Liver (tissue), 9 donors: ENCODE data around the gene MIDN. TPM values are rescaled to one million over a fixed set of nuclear protein-coding genes. Genes with fewer than 3 reads are reported as not detected.

Source experiments
- DNase-seq: peaks from one replicate; pipeline ENCODE4 v3.0.0-alpha.2; 2017; ENCODE audit warnings: low spot score
- H3K27ac ChIP-seq, 2 donors: one replicate each; pipeline ENCODE4 v1.7.0; 2013; ENCODE audit warnings: inconsistent platforms in 2 of 2, low read length in 2 of 2, control low read depth in 1 of 2, low read depth in 1 of 2, mild to moderate bottlenecking in 1 of 2
- H3K27me3 ChIP-seq, 4 donors: one replicate each; pipeline versions ENCODE4 v1.6.1 to v1.7.0; 2013; ENCODE audit warnings: low read length in 3 of 4, inconsistent platforms in 1 of 4, mild to moderate bottlenecking in 1 of 4, moderate library complexity in 1 of 4; ENCODE audit not compliant: control insufficient read depth in 4 of 4, insufficient read depth in 4 of 4
- H3K36me3 ChIP-seq, 4 donors: one replicate each; pipeline versions ENCODE4 v1.6.1 to v1.7.0; 2013; ENCODE audit warnings: low read length in 3 of 4, mild to moderate bottlenecking in 3 of 4, low read depth in 1 of 4, moderate library complexity in 1 of 4; ENCODE audit not compliant: control insufficient read depth in 4 of 4, insufficient read depth in 3 of 4
- H3K4me1 ChIP-seq, 4 donors: one replicate each; pipeline versions ENCODE4 v1.6.1 to v1.7.0; 2013; ENCODE audit warnings: low read length in 3 of 4, mild to moderate bottlenecking in 3 of 4, moderate library complexity in 1 of 4; ENCODE audit not compliant: control insufficient read depth in 4 of 4, insufficient read depth in 4 of 4
- H3K4me3 ChIP-seq, 3 donors: one replicate each; pipeline versions ENCODE4 v1.6.1 to v1.7.0; 2013; ENCODE audit warnings: low read length in 3 of 3, control low read depth in 1 of 3, low read depth in 1 of 3, mild to moderate bottlenecking in 1 of 3
- H3K9ac ChIP-seq, 2 donors: one replicate each; pipeline ENCODE4 v1.7.0; 2013; ENCODE audit warnings: low read length in 2 of 2, mild to moderate bottlenecking in 2 of 2, moderate library complexity in 2 of 2, control low read depth in 1 of 2, low read depth in 1 of 2
- H3K9me3 ChIP-seq, 4 donors: one replicate each; pipeline versions ENCODE4 v1.6.1 to v1.7.0; 2013; ENCODE audit warnings: low read length in 3 of 4; ENCODE audit not compliant: control insufficient read depth in 4 of 4
- EGR1 ChIP-seq, 2 donors: IDR thresholded peaks; 2 replicates each; pipeline ENCODE4 v1.6.1; 2016 to 2018; ENCODE audit warnings: antibody characterized with exemption in 2 of 2, low read depth in 2 of 2
- FOXA1 ChIP-seq: IDR thresholded peaks from 2 replicates; pipeline ENCODE4 v1.6.1; 2016; ENCODE audit warnings: antibody characterized with exemption
- FOXA2 ChIP-seq: IDR thresholded peaks from 2 replicates; pipeline ENCODE4 v1.6.1; 2016; ENCODE audit warnings: antibody characterized with exemption
- GABPA ChIP-seq, 2 donors: IDR thresholded peaks in 1 of 2; conservative IDR thresholded peaks in 1 of 2; 2 replicates each; pipeline ENCODE4 v1.6.1; 2016; ENCODE audit warnings: antibody characterized with exemption in 2 of 2, mild to moderate bottlenecking in 1 of 2, moderate library complexity in 1 of 2
- HNF4A ChIP-seq, 2 donors: conservative IDR thresholded peaks; 2 replicates each; pipeline ENCODE4 v1.6.1; 2016; ENCODE audit warnings: antibody characterized with exemption in 2 of 2, mild to moderate bottlenecking in 2 of 2
- JUND ChIP-seq, 2 donors: IDR thresholded peaks; 2 replicates each; pipeline ENCODE4 v1.6.1; 2016; ENCODE audit warnings: antibody characterized with exemption in 2 of 2
- NR2F2 ChIP-seq: IDR thresholded peaks from 2 replicates; pipeline ENCODE4 v1.6.1; 2016; ENCODE audit warnings: antibody characterized with exemption
- RAD21 ChIP-seq, 2 donors: IDR thresholded peaks; 2 replicates each; pipeline ENCODE4 v1.6.1; 2016; ENCODE audit warnings: antibody characterized with exemption in 2 of 2, mild to moderate bottlenecking in 2 of 2
- RXRA ChIP-seq, 2 donors: IDR thresholded peaks; 2 replicates each; pipeline ENCODE4 v1.6.1; 2017 to 2018; ENCODE audit warnings: antibody characterized with exemption in 2 of 2, mild to moderate bottlenecking in 1 of 2
- SP1 ChIP-seq: IDR thresholded peaks from 2 replicates; pipeline ENCODE4 v1.6.1; 2018; ENCODE audit warnings: antibody characterized with exemption, mild to moderate bottlenecking
- TAF1 ChIP-seq: conservative IDR thresholded peaks from 2 replicates; pipeline ENCODE4 v1.6.1; 2016; ENCODE audit warnings: antibody characterized with exemption, mild to moderate bottlenecking
- YY1 ChIP-seq: IDR thresholded peaks from 2 replicates; pipeline ENCODE4 v1.6.1; 2016; ENCODE audit warnings: antibody characterized with exemption, mild to moderate bottlenecking
- WGBS: extraction: QIAGEN DNeasy Blood & Tissue Kit; methylation state at CpG from one replicate; pipeline ENCODE4 v1.1.7; 2013; 5-methylcytosine and 5-hydroxymethylcytosine counted together
- polyA plus RNA-seq, 2 donors: library from polyadenylated mRNA; stranded (reverse) in 1 of 2; unstranded in 1 of 2; fragments of 200-250 nt in 1 of 2; fragments of >200 nt in 1 of 2; fragmentation: Nextera tagmentation in 1 of 2; extraction: Ambion mirVana in 1 of 2; gene quantifications; one replicate each; pipeline versions ENCODE4 v1.2.1 to v1.2.3, GENCODE V29; 2013 to 2015
- total RNA-seq, 2 donors: library from RNA; depleted of rRNA; stranded (reverse); fragments of >200 nt; gene quantifications; one replicate each; pipeline ENCODE4 v1.2.3, GENCODE V29; 2014
- TF ChIP-seq, protein P1 (sequence below): IDR thresholded peaks from 2 replicates; pipeline ENCODE4 v1.6.1; 2016; ENCODE audit warnings: antibody characterized with exemption
- TF ChIP-seq, protein P2 (sequence below): IDR thresholded peaks from 2 replicates; pipeline ENCODE4 v1.6.1; 2016; ENCODE audit warnings: antibody characterized with exemption
- TF ChIP-seq, protein P3 (sequence below): IDR thresholded peaks from 2 replicates; pipeline ENCODE4 v1.6.1; 2016; ENCODE audit warnings: antibody characterized with exemption, mild to moderate bottlenecking
- TF ChIP-seq, protein P4 (sequence below): fragments of 150-350 bp; IDR thresholded peaks from 2 replicates; pipeline ENCODE4 v1.5.1; 2017; ENCODE audit warnings: improper control_type of control experiment, low read depth, low read length; ENCODE audit not compliant: missing input control
- donor health status: healthy.
- donor health status: healthy.
- donor health status: healthy.
- donor health status: healthy.
- donor health status: healthy.

The MIDN gene
- total and polyA plus RNA-seq, 4 donors, result 2.9 to 22.9 (median 11.8) TPM

DNA sequence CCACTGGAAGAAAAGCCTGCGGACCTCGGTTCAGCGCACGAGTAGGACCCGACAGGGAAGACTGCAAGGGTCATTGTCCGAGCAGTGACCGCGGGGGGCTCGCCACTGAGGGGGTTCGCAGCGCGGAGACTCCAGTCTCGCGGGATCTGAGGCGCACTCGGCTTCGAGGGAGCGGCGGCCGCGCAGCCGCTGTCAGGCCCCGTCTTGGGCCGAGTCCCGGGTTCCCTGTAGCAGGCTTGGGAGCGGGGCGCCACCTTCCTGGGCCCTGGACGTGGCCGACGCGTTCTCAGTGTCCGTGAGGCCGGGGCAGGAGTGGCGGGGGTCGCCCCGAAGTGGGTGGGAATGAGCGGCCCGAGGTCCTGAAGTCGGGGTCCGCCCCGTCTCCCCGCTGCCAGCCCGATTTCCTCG is 26.5 kb downstream of the MIDN start (continued):
- TF ChIP-seq, protein P1, sequence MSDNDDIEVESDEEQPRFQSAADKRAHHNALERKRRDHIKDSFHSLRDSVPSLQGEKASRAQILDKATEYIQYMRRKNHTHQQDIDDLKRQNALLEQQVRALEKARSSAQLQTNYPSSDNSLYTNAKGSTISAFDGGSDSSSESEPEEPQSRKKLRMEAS, result no peak
- no peak for TF ChIP-seq FOXA2
- TF ChIP-seq YY1, result no peak
- TF ChIP-seq RAD21 (IDR thresholded peaks at IDR 0.05), result no peak

DNA sequence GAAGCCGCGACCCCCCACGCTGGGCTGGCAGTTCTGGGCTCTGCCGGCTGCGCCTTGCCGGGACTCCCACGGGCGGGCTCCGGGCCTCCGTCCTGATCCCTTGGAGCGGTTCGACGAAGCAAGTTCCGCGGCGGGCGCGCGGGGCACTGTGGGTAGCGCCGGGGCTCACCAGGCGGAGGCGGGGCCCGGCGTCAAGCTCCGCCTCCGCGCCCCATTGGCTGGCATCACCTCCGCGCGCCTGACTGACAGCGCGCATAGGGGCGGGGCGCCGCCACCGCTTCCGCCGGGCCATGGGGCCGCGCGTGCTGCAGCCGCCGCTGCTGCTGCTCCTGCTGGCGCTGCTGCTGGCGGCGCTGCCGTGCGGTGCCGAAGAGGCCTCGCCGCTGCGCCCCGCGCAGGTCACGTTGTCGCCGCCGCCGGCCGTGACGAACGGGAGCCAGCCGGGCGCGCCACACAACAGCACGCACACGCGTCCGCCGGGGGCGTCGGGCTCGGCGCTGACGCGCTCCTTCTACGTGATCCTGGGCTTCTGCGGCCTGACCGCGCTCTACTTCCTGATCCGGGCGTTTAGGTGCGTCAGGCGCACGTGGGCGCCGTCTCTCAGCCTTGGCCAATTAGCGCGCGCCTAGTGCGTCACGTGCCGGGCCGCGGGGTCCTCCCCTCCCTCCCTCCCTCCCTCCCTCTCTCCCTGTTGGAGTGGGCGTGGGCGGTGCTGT is 27.0 kb downstream of the MIDN start, which contains the start of gene FAM174C:
Gene FAM174C, plus strand, starts transcription at position 271 of the 716 bp plus-strand sequence. Its CDS starts 20 bp downstream, at position 291.
- TF ChIP-seq RAD21 (IDR thresholded peaks at IDR 0.05) (no peak), NR2F2 (no peak), FOXA1 (no peak), GABPA (IDR thresholded peaks at IDR 0.05 in 1 of 2, conservative IDR thresholded peaks at IDR 0.05 in 1 of 2) (peak in 1 of 2 donors; percentile 49), HNF4A (conservative IDR thresholded peaks at IDR 0.05) (no peak), EGR1 (IDR thresholded peaks at IDR 0.05; ENCODE audit: low read depth in 2 of 2) (peak; percentile 92 to 93), RXRA (IDR thresholded peaks at IDR 0.05) (no peak), SP1 (peak; percentile 66), JUND (IDR thresholded peaks at IDR 0.05) (no peak)
- TF ChIP-seq, protein P1, result no peak
- Histone ChIP-seq H3K27ac (peak within 1 kb of the TSS; percentile 89 to 98), H3K9me3 (no peaks in the 10 kb centered on the region), H3K36me3 (peaks cover 20 to 33% (median 23%) of the 10 kb centered on the region in 4 donors), H3K9ac (peak within 1 kb of the TSS; percentile 0 to 90), H3K4me1 (peaks cover 22 to 67% (median 57%) of the 10 kb centered on the region in 4 donors), H3K27me3 (no peaks in the 10 kb centered on the region), H3K4me3 (peak within 1 kb of the TSS; percentile 55 to 66 (median 65))
- under 1% methylated on average over 98 of the region's 98 CpGs for WGBS
- DNase-seq, result peak; percentile 92

DNA sequence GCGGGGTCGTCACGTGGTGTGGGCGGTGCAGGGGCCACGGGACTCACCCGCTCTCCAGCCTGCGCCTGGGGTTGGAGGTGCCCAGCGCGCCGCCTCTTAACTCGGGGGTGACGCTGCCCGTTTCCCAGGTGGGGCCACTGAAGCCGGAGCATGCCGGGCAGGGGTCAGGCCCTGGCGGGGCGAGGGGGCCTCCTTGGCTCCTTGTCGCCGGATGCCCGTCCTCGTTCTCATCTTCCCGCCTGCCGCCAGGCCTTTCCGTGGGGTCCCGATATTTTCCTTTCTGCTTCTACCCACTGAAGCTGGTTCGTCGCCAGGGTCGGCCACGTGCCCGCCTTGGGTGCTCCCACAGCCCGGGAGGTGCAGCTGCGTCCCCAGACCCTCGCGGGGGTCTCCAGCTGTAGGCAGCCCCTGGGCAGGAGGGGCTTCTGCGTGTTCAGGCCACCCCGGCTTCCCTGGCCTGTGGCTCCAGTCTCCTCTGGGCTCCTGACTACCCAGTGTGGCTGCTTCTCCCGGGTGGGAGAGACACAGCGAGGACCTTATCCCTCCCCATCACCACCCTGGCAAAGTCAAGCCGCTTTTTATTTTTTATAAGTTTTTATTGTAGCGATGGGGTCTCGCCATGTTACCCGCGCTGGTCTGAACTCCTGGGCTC is 27.7 kb downstream of the MIDN start:
- H3K27ac ChIP-seq, result peak overlapping the region; percentile 89 to 98
- DNase-seq, result no peak
- 13% methylated on average over 42 of the region's 43 CpGs for WGBS
- no peaks in the 10 kb centered on the region for H3K9me3 ChIP-seq
- H3K9ac ChIP-seq, result peak overlapping the region; percentile 0 to 90
- H3K27me3 ChIP-seq, result no peaks in the 10 kb centered on the region
- peak overlapping the region; percentile 42 to 66 (median 63) for H3K4me3 ChIP-seq
- TF ChIP-seq HNF4A (conservative IDR thresholded peaks at IDR 0.05), result no peak
- peak; percentile 6 for TF ChIP-seq SP1
- peaks cover 20 to 60% (median 50%) of the 10 kb centered on the region in 4 donors for H3K4me1 ChIP-seq
- peaks cover 18 to 32% (median 23%) of the 10 kb centered on the region in 4 donors for H3K36me3 ChIP-seq

DNA sequence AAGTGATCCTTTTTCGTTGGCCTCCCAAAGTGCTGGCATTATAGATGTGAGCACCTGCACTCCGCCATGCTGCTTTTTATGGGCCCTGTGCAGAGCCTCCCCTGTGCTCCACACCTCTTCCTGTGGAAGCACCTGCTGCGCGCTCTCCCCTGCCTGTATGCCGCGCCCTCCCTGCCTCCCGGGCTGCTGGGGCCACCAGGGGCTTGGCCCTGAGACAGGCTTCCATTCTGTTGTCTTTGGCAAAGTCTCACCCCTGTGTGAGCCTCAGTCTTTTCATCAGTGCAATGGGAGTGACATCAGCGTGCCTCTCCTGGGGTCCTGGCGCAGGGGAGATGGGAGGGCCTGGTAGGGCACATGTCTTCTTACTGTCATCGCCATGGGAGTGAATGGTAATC is 28.2 kb downstream of the MIDN start:
- TF ChIP-seq EGR1 (IDR thresholded peaks at IDR 0.05; ENCODE audit: low read depth in 2 of 2) (no peak), RXRA (IDR thresholded peaks at IDR 0.05) (no peak), TAF1 (no peak), GABPA (IDR thresholded peaks at IDR 0.05 in 1 of 2, conservative IDR thresholded peaks at IDR 0.05 in 1 of 2) (no peak), RAD21 (IDR thresholded peaks at IDR 0.05) (no peak), FOXA1 (no peak), YY1 (no peak)
- TF ChIP-seq, protein P2, sequence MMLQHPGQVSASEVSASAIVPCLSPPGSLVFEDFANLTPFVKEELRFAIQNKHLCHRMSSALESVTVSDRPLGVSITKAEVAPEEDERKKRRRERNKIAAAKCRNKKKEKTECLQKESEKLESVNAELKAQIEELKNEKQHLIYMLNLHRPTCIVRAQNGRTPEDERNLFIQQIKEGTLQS, result no peak
- TF ChIP-seq, protein P3, sequence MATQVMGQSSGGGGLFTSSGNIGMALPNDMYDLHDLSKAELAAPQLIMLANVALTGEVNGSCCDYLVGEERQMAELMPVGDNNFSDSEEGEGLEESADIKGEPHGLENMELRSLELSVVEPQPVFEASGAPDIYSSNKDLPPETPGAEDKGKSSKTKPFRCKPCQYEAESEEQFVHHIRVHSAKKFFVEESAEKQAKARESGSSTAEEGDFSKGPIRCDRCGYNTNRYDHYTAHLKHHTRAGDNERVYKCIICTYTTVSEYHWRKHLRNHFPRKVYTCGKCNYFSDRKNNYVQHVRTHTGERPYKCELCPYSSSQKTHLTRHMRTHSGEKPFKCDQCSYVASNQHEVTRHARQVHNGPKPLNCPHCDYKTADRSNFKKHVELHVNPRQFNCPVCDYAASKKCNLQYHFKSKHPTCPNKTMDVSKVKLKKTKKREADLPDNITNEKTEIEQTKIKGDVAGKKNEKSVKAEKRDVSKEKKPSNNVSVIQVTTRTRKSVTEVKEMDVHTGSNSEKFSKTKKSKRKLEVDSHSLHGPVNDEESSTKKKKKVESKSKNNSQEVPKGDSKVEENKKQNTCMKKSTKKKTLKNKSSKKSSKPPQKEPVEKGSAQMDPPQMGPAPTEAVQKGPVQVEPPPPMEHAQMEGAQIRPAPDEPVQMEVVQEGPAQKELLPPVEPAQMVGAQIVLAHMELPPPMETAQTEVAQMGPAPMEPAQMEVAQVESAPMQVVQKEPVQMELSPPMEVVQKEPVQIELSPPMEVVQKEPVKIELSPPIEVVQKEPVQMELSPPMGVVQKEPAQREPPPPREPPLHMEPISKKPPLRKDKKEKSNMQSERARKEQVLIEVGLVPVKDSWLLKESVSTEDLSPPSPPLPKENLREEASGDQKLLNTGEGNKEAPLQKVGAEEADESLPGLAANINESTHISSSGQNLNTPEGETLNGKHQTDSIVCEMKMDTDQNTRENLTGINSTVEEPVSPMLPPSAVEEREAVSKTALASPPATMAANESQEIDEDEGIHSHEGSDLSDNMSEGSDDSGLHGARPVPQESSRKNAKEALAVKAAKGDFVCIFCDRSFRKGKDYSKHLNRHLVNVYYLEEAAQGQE, result no peak
- TF ChIP-seq, protein P4, sequence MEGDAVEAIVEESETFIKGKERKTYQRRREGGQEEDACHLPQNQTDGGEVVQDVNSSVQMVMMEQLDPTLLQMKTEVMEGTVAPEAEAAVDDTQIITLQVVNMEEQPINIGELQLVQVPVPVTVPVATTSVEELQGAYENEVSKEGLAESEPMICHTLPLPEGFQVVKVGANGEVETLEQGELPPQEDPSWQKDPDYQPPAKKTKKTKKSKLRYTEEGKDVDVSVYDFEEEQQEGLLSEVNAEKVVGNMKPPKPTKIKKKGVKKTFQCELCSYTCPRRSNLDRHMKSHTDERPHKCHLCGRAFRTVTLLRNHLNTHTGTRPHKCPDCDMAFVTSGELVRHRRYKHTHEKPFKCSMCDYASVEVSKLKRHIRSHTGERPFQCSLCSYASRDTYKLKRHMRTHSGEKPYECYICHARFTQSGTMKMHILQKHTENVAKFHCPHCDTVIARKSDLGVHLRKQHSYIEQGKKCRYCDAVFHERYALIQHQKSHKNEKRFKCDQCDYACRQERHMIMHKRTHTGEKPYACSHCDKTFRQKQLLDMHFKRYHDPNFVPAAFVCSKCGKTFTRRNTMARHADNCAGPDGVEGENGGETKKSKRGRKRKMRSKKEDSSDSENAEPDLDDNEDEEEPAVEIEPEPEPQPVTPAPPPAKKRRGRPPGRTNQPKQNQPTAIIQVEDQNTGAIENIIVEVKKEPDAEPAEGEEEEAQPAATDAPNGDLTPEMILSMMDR, result no peak
- H3K9me3 ChIP-seq, result no peaks in the 10 kb centered on the region
- H3K9ac ChIP-seq, result peak overlapping the region in 1 of 2 donors; percentile 90
- H3K4me1 ChIP-seq, result peaks cover 16 to 55% (median 44%) of the 10 kb centered on the region in 4 donors
- no peak overlapping the region for H3K4me3 ChIP-seq
- H3K36me3 ChIP-seq, result peaks cover 18 to 28% (median 21%) of the 10 kb centered on the region in 4 donors
- 74% methylated on average over 10 of the region's 10 CpGs for WGBS
- no peaks in the 10 kb centered on the region for H3K27me3 ChIP-seq
- H3K27ac ChIP-seq, result no peak overlapping the region
- DNase-seq, result no peak
